AML-193 (cell line): ENCODE measurements around the gene DUOX1.
"Not testable (repeated sequence)": the region's sequence is repeated elsewhere in the genome, so short reads cannot be mapped to it uniquely, and the experiment has no call there.

ENCODE experiments used
- DNase-seq, 2 experiments: peaks; one replicate each; lab custom pipeline; 2025; lab: John Stamatoyannopoulos, UW

The DUOX1 gene

GRCh38 chr15:45121706-45122417, 7.9 kb upstream of the DUOX1 start:
- no peak for DNase-seq

- DNase-seq = no peak
Measured at GRCh38 chr15:45122719-45123118, 7.1 kb upstream of the DUOX1 start.

GRCh38 chr15:45123397-45123796, 6.4 kb upstream of the DUOX1 start:
- no peak for DNase-seq

- peak; percentile 28 to 45 for DNase-seq
Measured at GRCh38 chr15:45126535-45127158, 3.1 kb upstream of the DUOX1 start.

- no peak for DNase-seq
Measured at GRCh38 chr15:45128971-45129639, 689 bp upstream of the DUOX1 start.

GRCh38 chr15:45130291-45131000, 652 bp downstream of the DUOX1 start:
- no peak for DNase-seq

GRCh38 chr15:45131510-45131909, 1.7 kb downstream of the DUOX1 start:
- DNase-seq = no peak

GRCh38 chr15:45132844-45133560, 3.2 kb downstream of the DUOX1 start:
- DNase-seq = no peak

GRCh38 chr15:45133561-45133920, 3.7 kb downstream of the DUOX1 start:
- DNase-seq = no peak

- DNase-seq = no peak
Measured at GRCh38 chr15:45134046-45134445, 4.3 kb downstream of the DUOX1 start.

- DNase-seq = no peak
Measured at GRCh38 chr15:45134682-45135604, 5.1 kb downstream of the DUOX1 start.

GRCh38 chr15:45135705-45136377, 6.0 kb downstream of the DUOX1 start:
- not testable (repeated sequence) for DNase-seq

- no peak for DNase-seq
Measured at GRCh38 chr15:45136378-45136764, 6.6 kb downstream of the DUOX1 start.

- no peak for DNase-seq
Measured at GRCh38 chr15:45137703-45138102, 7.9 kb downstream of the DUOX1 start.

GRCh38 chr15:45138814-45139765, 9.3 kb downstream of the DUOX1 start:
- no peak for DNase-seq

- no peak for DNase-seq
Measured at GRCh38 chr15:45139770-45140169, 10.0 kb downstream of the DUOX1 start.

GRCh38 chr15:45140557-45141250, 10.9 kb downstream of the DUOX1 start:
- DNase-seq = no peak

- no peak for DNase-seq
Measured at GRCh38 chr15:45141386-45141785, 11.6 kb downstream of the DUOX1 start.

- DNase-seq = no peak
Measured at GRCh38 chr15:45143056-45143455, 13.3 kb downstream of the DUOX1 start.
